Measurements from ENCODE around the gene SIAH2. TPM values are rescaled to one million over a fixed set of nuclear protein-coding genes. Genes with fewer than 3 reads are reported as not detected.
A peak's percentile ranks its signal among the peaks of the same experiment; 100 is the strongest.

Gene SIAH2
- total RNA-seq, 2 donors from 2014 or later = 36.2 to 54.6 TPM

DNA sequence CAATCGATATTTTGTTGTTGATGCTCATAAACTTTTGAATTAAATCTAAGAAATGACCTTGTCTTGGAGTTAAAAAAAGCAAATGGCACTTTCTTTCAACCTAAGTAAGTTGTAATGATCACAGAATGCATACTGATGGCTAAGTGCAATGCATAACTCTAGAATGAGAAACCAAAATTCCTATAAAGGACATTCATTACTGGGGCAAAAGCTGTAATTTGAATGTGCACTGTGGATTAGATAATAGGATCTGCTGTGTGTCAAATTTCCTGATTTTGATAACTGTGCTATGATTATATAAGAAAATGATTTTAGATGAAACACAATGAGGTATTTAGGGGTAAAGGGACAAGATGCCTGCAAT, 14.3 kb downstream of the SIAH2 start:
- DNase-seq (ENCODE audit: low spot score) (no peak), ATAC-seq (ENCODE audit: insufficient number of reproducible peaks, low FRiP score, low read depth) (no peak)
- TF ChIP-seq, protein P1, sequence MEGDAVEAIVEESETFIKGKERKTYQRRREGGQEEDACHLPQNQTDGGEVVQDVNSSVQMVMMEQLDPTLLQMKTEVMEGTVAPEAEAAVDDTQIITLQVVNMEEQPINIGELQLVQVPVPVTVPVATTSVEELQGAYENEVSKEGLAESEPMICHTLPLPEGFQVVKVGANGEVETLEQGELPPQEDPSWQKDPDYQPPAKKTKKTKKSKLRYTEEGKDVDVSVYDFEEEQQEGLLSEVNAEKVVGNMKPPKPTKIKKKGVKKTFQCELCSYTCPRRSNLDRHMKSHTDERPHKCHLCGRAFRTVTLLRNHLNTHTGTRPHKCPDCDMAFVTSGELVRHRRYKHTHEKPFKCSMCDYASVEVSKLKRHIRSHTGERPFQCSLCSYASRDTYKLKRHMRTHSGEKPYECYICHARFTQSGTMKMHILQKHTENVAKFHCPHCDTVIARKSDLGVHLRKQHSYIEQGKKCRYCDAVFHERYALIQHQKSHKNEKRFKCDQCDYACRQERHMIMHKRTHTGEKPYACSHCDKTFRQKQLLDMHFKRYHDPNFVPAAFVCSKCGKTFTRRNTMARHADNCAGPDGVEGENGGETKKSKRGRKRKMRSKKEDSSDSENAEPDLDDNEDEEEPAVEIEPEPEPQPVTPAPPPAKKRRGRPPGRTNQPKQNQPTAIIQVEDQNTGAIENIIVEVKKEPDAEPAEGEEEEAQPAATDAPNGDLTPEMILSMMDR (IDR thresholded peaks at IDR 0.05) = no peak
- peaks cover 33 to 70% of the 10 kb centered on the region in 2 donors for H3K4me1 ChIP-seq (ENCODE audit: control insufficient read depth in 1 of 2, low read depth in 2 of 2)
- no peaks in the 10 kb centered on the region for H3K36me3 ChIP-seq
- no peaks in the 10 kb centered on the region for H3K9me3 ChIP-seq
- H3K27me3 ChIP-seq (replicated peaks; ENCODE audit: insufficient read depth) = no peaks in the 10 kb centered on the region
- H3K4me3 ChIP-seq = no peak overlapping the region
- no peak overlapping the region for H3K27ac ChIP-seq

DNA sequence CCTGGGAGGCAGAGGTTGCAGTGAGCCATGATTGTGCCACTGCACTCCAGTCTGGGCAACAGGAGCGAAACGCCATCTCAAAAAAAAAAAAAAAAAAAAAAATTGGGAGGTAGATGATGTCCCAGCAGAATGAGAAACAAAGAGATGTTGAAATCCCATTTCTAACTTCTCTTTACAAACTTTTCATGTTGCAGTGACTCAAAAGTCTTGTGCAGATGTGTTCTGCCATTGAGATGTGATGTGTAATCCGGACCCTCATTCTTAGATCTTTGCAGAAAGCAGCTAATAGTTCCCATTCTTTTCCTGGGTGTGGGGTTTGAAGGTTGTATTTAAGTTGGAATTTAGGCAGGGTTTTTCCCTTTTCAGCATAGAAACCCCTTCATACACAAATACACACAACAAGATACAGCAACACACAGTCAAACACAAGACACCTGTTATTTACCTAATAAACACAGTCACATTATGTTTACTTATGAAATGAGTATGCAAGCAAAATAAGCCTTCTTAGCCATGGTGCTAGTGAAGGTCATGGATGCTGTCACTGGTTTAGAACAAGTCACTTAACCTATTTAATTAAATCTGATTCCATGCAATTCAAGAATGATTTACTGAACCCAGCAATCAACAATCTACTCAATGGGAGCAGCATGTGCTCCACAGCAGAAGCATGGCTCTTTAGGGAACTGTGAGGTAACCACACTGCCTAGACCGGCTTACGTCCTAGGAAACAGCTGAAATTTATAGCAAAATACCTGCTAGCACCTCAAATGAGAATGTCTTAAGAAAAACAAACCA, 14.9 kb downstream of the SIAH2 start:
- Histone ChIP-seq H3K27me3 (replicated peaks; ENCODE audit: insufficient read depth) (no peaks in the 10 kb centered on the region), H3K36me3 (no peaks in the 10 kb centered on the region), H3K27ac (no peak overlapping the region), H3K4me3 (no peak overlapping the region), H3K9me3 (no peaks in the 10 kb centered on the region), H3K4me1 (ENCODE audit: control insufficient read depth in 1 of 2, low read depth in 2 of 2) (peaks cover 38 to 76% of the 10 kb centered on the region in 2 donors)
- DNase-seq (ENCODE audit: low spot score) (no peak), ATAC-seq (ENCODE audit: insufficient number of reproducible peaks, low FRiP score, low read depth) (no peak)
- TF ChIP-seq, protein P1 (IDR thresholded peaks at IDR 0.05) = no peak

DNA sequence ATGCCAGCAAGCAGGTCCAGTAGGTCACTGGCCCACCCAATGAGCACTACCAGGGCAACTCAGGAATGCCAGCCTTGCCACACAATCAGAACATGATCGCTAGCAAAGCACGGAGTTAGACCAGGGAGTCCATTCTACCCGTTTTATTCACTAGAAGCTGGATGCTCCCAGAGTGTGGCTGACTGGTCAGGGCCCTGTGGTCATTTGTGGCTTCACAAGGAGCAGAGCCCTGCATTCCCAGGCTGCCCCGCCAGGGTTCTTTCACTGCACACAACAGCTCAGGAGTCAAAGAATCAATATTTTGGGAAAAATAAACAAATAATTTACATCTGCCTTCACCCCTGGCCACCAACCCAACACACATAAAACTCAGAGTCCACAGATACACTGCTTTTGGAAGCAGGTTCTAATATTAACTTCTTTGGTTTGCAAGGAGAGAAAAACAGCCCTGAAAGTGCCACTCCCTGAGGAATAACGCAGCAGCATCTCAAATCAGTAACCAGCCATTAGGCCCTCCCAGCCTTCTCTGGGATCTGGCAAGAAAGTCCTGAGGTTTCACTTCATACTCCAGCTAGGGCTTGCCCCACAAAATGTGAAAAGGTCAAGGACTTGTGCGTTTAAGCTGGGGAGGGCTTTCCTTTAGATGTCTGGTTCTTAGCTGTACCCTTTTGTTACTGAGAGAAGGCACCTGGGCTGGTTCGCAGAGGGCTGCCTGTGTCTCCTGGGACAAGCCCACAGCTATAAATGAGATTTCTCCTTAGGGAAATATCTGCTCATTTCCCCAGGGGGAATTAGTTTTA, 16.0 kb downstream of the SIAH2 start:
- H3K4me3 ChIP-seq = no peak overlapping the region
- TF ChIP-seq, protein P1 (IDR thresholded peaks at IDR 0.05) = no peak
- no peak for DNase-seq (ENCODE audit: low spot score)
- H3K9me3 ChIP-seq = no peaks in the 10 kb centered on the region
- no peaks in the 10 kb centered on the region for H3K36me3 ChIP-seq
- no peak for ATAC-seq (ENCODE audit: insufficient number of reproducible peaks, low FRiP score, low read depth)
- H3K4me1 ChIP-seq (ENCODE audit: control insufficient read depth in 1 of 2, low read depth in 2 of 2) = peaks cover 39 to 83% of the 10 kb centered on the region in 2 donors
- no peak overlapping the region for H3K27ac ChIP-seq
- H3K27me3 ChIP-seq (replicated peaks; ENCODE audit: insufficient read depth) = no peaks in the 10 kb centered on the region

DNA sequence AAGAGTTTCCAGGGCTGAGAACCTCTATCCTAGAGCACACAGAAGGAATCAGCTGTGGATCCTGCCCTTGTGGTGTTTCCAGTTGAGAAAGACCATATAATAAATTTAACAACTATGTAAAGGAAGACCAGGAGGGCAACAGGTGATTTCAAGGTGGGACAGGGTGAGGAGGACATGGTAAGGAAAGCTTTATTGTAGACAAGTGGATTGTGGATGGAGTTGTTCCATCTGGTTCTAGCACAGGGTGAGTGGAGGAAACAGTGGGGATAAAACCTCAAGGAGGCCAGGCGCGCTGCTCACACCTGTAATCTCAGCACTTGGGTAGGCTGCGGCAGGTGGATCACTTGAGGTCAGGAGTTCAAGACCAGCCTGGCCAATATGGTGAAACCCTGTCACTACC, 17.1 kb downstream of the SIAH2 start:
- Histone ChIP-seq H3K4me3 (no peak overlapping the region), H3K4me1 (ENCODE audit: control insufficient read depth in 1 of 2, low read depth in 2 of 2) (peaks cover 39 to 80% of the 10 kb centered on the region in 2 donors), H3K27me3 (replicated peaks; ENCODE audit: insufficient read depth) (no peaks in the 10 kb centered on the region), H3K36me3 (no peaks in the 10 kb centered on the region), H3K9me3 (no peaks in the 10 kb centered on the region), H3K27ac (no peak overlapping the region)
- TF ChIP-seq, protein P1 (IDR thresholded peaks at IDR 0.05) = no peak
- ATAC-seq (ENCODE audit: insufficient number of reproducible peaks, low FRiP score, low read depth) (no peak), DNase-seq (ENCODE audit: low spot score) (no peak)

DNA sequence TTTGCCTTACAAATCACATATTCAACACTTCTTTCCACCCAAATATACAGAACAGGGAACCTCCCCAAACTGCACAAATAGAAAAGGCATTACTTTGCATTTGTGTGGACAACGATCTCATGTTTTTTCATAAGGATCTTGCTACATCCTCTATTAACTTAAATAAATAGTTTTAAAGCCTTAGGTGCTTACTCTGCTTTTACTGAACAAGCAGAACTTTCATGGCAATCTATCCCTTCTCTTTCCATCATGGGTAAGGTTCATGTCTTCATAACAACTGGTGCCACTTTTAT, 18.1 kb downstream of the SIAH2 start:
- no peak overlapping the region for H3K4me3 ChIP-seq
- TF ChIP-seq, protein P1 (IDR thresholded peaks at IDR 0.05) = no peak
- H3K27ac ChIP-seq = peak overlapping the region in 1 of 2 donors; percentile 6
- DNase-seq (ENCODE audit: low spot score) (no peak), ATAC-seq (ENCODE audit: insufficient number of reproducible peaks, low FRiP score, low read depth) (no peak)
- peaks cover 37 to 78% of the 10 kb centered on the region in 2 donors for H3K4me1 ChIP-seq (ENCODE audit: control insufficient read depth in 1 of 2, low read depth in 2 of 2)
- H3K27me3 ChIP-seq (replicated peaks; ENCODE audit: insufficient read depth) = no peaks in the 10 kb centered on the region
- H3K36me3 ChIP-seq = no peaks in the 10 kb centered on the region
- no peaks in the 10 kb centered on the region for H3K9me3 ChIP-seq
